Measurements from ENCODE around the gene COMTD1.

GRCh38 chr10:75265856-75266255 is 30.1 kb upstream of the COMTD1 start:
- TF ChIP-seq POLR2A (IDR thresholded peaks at IDR 0.05) (no peak), CTCF (IDR thresholded peaks at IDR 0.05) (no peak)
